ENCODE measurements around the gene ZDHHC16.
"Not testable (repeated sequence)": the region's sequence is repeated elsewhere in the genome, so short reads cannot be mapped to it uniquely, and the experiment has no call there.

Gene ZDHHC16

GRCh38 chr10:97445722-97446639 is at the start of gene ZDHHC16, which contains the start of gene EXOSC1:
Gene ZDHHC16 (plus strand): TSS chr10:97446175. CDS start chr10:97451676, 5,501 bp downstream.
Gene EXOSC1 (minus strand): TSS chr10:97446006. CDS start chr10:97445985, 21 bp downstream.
- FAIRE-seq, result peak; percentile 99

DNA sequence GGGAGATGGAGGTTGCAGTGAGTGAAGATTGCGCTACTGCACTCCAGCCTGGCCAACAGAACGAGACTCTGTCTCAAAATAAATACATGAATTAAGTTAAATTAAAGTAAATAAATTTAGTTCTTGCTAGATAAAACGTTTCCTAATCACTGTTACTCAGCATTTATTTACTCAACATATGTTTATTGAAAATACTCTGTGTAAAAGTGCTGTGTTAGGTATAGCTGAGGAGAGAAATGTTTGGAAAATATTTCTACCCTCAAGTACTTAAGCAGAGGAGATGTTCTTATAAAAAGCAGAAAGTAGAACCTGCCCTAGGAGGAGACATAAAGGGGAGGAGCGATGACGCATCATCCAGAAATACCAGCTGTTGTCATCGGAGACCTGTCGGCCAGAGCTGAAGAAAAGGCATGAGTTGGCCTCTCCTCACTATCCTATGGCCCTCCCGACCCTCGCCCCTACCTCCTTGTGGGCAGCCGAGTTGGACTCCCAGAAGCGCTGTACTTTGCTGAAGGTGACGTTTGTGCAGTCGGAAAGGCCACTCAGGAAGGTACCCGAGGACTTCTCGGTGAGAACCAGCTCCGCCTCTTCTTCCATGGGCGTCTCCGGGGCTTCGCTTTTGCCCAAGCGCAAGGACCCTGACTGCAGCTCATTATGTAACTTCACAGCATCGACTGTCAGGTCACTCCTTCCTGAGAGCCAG is 46.0 kb upstream of the ZDHHC16 start:
- no peak for FAIRE-seq
- no peak for DNase-seq (ENCODE audit: insufficient read length, low spot score)

More at GRCh38 chr10:97445722-97446639, at the start of gene ZDHHC16, which contains the start of gene EXOSC1:
- DNase-seq (ENCODE audit: insufficient read length, low spot score), result peak; percentile 97

DNA sequence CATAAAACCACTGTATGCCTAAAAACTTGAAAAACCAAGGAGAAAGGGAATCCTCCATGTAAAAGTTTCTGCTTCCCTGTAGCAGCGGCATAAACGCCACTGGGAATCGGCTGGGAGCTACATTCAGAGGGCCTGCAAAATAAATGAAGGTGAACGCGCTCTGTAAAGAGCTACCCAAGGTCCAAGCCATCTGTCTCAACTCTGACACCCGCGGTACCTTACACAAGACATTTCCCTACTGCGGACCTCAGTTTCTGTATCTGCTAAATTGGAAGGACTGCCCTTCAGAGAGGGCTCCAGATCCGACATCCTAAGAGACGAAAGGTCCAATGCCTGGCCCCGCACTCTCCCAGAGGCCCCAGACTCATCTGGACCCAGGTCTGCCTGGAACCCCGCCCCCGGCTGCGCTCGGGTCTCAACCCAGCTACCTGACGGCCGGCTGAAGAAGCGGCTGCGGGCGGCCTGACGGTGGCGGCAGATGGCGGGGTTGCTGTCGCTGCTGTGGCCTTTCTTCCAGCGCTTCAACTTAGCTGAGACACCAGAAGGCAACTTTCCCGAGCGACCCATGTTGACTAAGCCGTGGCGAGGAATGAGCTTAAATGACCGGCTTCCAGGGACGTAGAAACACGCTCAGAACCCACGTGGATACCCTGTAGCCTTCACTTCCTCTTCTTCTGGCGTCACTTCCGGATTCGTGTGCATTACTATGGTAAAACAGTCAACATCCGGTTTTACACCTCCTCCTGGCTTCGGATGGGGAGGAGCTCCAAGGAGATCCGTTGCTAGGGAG is 45.1 kb upstream of the ZDHHC16 start, which contains the start of gene RRP12:
Gene RRP12 (minus strand): TSS at position 676 of the 790 bp plus-strand sequence. CDS start 109 bp downstream, at position 567.
- DNase-seq (ENCODE audit: insufficient read length, low spot score) (peak; percentile 97), FAIRE-seq (peak; percentile 98)

DNA sequence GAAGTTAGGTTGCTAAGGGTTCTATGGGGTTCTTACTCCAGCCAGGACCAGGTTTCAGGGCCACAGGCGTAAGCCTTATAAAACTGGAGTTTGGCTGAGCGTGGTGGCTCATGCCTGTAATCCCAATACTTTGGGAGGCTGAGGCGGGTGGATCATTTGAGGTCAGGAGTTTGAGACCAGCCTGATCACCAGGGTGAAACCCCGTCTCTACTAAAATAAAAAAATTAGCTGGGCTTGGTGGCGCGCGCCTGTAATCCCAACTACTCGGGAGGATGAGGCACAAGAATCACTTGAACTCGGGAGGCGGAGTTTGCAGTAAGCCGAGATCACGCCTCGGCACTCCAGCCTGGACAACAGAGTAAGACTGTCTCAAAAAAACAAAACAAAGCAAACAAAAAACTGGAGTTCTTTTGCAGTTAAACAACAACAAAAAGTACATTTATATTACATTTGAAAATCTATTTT is 44.5 kb upstream of the ZDHHC16 start:
- DNase-seq (ENCODE audit: insufficient read length, low spot score) (no peak), FAIRE-seq (no peak)

- DNase-seq (ENCODE audit: insufficient read length, low spot score), result no peak
- FAIRE-seq, result no peak
Measured at GRCh38 chr10:97404044-97404443, 41.9 kb upstream of the ZDHHC16 start.

- no peak for DNase-seq (ENCODE audit: insufficient read length, low spot score)
- no peak for FAIRE-seq
Measured at GRCh38 chr10:97406064-97406463, 39.9 kb upstream of the ZDHHC16 start.

DNA sequence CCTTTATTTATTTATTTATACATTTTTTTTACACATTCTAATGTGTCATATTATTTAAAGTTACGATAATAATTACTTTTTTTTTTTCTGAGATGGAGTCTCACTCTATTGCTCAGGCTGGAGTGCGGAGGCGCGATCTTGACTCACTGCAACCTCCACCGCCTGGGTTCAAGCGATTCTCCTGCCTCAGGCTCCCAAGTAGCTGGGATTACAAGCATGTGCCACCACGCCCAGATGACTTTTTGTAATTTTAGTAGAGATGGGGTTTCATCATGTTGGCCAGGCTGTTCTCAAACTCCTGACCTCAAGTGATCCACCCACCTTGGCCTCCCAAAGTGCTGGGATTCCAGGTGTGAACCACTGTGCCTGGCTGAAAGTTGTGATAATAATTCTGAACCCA is 39.5 kb upstream of the ZDHHC16 start:
- DNase-seq (ENCODE audit: insufficient read length, low spot score); FAIRE-seq: not testable (repeated sequence)

DNA sequence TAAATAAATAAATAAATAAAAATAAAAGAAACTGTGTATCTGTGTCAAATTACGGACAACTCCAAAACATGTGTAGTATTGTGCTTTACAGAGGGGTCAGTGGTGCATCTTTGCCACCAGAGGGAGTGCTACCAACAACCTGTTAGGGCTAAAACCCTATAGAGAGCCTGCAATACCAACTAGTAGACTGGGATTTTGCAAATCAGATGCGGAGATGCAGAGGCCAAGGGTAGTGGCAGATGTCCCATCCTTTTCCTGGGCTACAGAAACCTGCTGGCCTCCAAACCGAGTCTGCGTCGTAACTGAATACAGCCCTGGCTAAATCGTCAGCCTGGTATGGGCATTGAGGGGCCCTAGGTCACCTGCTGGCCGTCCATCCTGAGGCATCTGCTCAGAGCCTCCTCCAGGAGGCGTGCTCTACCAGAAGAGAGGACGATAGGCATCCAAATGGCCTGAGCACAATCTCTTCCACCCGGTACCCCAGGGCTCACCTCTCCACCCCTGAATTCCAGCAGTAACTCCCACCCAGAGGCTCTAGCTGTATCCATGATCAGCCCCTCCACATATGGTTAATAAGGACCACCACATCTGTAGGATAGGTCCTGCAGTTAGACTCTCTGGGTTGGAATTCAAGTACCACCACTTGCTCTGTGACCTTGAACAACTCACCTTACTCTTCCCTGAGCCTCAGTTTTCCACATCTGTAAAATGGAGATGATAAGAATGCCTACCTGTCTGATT is 38.6 kb upstream of the ZDHHC16 start:
- peak; percentile 88 for FAIRE-seq
- DNase-seq (ENCODE audit: insufficient read length, low spot score), result peak; percentile 67

DNA sequence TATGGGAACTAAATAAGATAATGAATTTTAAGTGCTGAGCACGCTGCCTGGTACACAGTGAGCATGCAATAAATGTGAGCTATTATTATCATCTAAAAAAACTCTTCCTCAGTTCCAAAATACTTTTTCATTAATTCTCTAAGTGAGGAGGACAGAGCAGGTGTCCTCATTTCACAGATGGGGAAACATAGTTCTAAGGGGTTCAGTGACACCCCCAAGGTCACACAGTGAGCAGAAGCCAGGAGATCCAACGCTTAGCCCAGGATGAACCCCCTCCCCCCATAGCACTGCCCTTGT is 38.1 kb upstream of the ZDHHC16 start:
- DNase-seq (ENCODE audit: insufficient read length, low spot score) (no peak), FAIRE-seq (no peak)

- no peak for DNase-seq (ENCODE audit: insufficient read length, low spot score)
- no peak for FAIRE-seq
Measured at GRCh38 chr10:97408496-97408992, 37.4 kb upstream of the ZDHHC16 start.

DNA sequence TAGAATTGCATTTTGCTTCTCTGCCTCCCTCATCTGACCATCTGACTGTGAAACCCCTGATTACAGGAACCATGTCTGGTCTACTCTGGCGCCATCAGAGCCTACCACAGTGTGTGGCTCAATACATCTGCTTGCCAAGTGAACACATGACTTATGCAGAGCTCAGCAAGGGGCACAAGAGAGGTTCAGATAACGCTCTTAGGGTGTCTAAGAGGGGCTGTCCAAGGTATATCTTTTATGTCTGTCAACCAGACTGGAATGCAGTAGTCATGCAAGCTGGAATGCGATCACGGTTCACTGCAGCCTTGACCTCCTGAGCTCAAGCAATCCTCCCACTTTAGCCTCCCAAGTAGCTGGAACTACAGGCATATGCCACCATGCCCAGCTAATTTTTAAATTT is 34.6 kb upstream of the ZDHHC16 start:
- FAIRE-seq, result no peak
- DNase-seq (ENCODE audit: insufficient read length, low spot score), result no peak

GRCh38 chr10:97412891-97413304 is 33.1 kb upstream of the ZDHHC16 start:
- FAIRE-seq, result no peak
- no peak for DNase-seq (ENCODE audit: insufficient read length, low spot score)

GRCh38 chr10:97416565-97416964 is 29.4 kb upstream of the ZDHHC16 start:
- DNase-seq (ENCODE audit: insufficient read length, low spot score) (no peak), FAIRE-seq (no peak)

DNA sequence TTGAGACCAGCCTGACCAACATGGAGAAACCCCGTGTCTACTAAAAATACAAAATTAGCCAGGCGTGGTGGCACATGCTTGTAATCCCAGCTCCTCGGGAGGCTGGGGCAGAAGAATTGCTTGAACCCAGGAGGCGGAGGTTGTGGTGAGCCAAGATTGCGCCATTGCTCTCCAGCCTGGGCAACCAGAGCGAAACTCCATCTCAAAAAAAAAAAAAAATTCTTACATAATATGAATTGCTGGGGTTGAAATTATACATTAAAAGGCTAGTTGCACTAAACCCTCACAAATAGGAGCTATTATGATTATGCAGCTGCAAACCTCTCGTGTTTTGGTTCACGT is 22.2 kb upstream of the ZDHHC16 start:
- DNase-seq (ENCODE audit: insufficient read length, low spot score); FAIRE-seq: not testable (repeated sequence)

GRCh38 chr10:97425964-97426775 is 19.8 kb upstream of the ZDHHC16 start, which contains the start of gene PGAM1:
Gene PGAM1 (plus strand): TSS chr10:97426191. CDS start chr10:97426308, 117 bp downstream.
- DNase-seq (ENCODE audit: insufficient read length, low spot score) (peak; percentile 98), FAIRE-seq (peak; percentile 84)

GRCh38 chr10:97426776-97427570 is 19.0 kb upstream of the ZDHHC16 start:
- no peak for FAIRE-seq
- no peak for DNase-seq (ENCODE audit: insufficient read length, low spot score)

DNA sequence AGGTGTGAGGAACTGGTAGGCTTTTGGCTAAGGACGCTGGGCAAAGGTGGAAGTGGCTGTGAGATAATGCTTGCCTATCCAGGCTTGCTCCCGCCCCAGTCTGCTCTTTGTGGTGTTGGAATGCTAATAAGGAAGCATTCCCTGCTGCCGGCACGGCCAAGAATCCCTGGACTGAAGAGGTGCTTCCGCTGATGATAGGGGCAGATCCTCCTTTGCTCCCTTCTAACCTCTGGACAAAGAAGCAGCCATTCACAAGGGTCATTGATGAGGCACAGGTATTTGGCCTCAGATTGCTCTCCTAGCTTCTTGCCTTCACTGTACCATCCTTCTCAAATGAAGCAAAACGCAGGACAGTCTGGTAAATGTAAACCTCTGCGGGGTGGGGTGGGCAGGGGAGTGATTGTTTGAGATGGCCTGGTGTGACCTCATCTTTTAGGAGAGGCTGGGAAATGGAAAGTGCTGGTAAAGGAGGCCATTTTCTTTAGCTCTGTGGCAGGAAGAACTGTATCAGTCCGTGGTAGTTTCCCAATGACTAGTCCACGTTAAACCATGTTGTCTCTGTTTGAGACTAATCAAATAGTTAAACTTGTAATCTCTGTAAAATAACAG is 18.3 kb upstream of the ZDHHC16 start:
- no peak for DNase-seq (ENCODE audit: insufficient read length, low spot score)
- FAIRE-seq, result peak; percentile 11

DNA sequence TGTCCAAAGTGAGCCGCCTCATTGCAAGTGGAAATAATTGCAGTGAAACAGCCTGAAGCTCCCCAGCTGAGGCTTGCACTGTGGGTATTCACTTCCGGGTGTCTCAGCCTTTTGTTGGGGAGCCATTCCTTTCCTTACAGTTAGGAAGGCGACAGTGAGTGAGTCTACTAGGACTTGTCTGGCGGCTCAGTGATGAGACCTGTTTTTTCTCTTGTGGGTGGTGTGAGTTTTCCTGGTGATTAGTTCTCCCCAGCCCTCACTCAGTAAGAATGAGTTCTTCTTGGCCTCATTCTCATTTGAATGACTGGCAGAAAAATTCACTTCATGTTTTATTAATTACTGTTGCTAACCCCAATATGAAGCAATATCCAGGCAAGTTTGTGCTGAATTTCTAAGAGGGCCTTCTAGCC is 17.4 kb upstream of the ZDHHC16 start:
- DNase-seq (ENCODE audit: insufficient read length, low spot score) (no peak), FAIRE-seq (no peak)
